Measurements from ENCODE around the gene TRMT112. TPM values are rescaled to one million over a fixed set of nuclear protein-coding genes. Genes with fewer than 3 reads are reported as not detected.

TRMT112 gene
- total and polyA plus RNA-seq, 2 of the 8 experiments (the other 6 are each of a cell fraction or from before 2014, with no cell fraction given) = 300 to 650 TPM

DNA sequence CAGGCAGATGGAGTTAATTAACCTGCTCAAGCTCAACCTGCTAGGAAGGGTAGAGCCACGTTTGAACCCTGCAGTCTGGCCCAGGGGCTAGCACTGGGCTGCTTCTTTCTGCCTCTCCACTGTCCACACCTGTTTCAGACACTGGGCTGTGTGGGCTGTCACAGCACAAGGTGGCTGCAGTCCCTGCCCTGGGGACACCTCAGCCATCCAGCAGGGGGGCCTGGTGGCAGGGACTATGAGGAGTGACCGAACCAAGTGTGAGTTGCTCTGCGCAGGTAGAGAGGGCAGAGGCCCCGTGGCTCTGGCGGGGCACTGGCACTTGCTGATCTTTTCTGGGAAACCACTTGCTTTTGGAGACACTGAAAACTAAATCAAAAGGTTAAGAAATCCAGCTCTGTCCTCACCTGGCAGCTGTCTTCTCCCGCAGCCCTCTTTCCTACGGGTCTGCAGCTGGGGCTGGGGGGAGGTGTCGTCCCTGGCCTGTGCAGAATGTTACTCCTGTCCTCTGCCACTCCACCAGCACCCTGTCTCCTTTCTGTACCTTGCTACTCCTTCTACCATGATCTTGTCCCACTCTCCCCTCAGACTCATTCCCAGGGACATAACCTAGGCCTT is 38.7 kb downstream of the TRMT112 start:
- no peak overlapping the region for H2BK20ac ChIP-seq (ENCODE audit: low read length)
- ChIA-PET POLR2A (ENCODE audit: partially characterized antibody) (interaction anchor here (0.6 to 9.5 kb wide), 6 partner anchors 9 to 33 kb away, joined by 3 to 79 read pairs (median 4); partner anchors contain the start of gene PLCB3), CTCF (ENCODE audit: partially characterized antibody) (interaction anchor here (0.7 to 13.7 kb wide), 9 partner anchors 9 to 78 kb away, joined by 3 to 168 read pairs (median 5); partner anchors contain the start of genes CATSPERZ, ESRRA and FERMT3)
- no peaks in the 10 kb centered on the region; the same call in 1 of the 2 replicates for H3K79me1 ChIP-seq (ENCODE audit: low read depth, low read length)
- no peak overlapping the region for H4K8ac ChIP-seq (ENCODE audit: extremely low read depth, insufficient read depth, low read length)
- H3K27me3 ChIP-seq (replicated peaks in 1 of 4; ENCODE audit: control insufficient read depth in 3 of 4, extremely low read depth in 1 of 4, insufficient read depth in 3 of 4, low read length in 3 of 4) = no peaks in the 10 kb centered on the region
- 94% methylated on average over 8 of the region's 8 CpGs; no CpG with 5 or more reads in 1 of the 2 experiments for WGBS, 2 experiments (ENCODE audit: extremely low coverage in 1 of 2, insufficient coverage in 1 of 2, insufficient read length in 1 of 2, insufficient replicate concordance in 2 of 2, low coverage in 1 of 2, low lambda C conversion rate in 2 of 2, missing lambda C conversion rate in 1 of 2)
- H3K23me2 ChIP-seq (ENCODE audit: low read depth, low read length) = no peaks in the 10 kb centered on the region
- H2BK120ac ChIP-seq (replicated peaks; ENCODE audit: low read depth, low read length) = no peak overlapping the region
- H4K5ac ChIP-seq (ENCODE audit: insufficient read length, low read depth, low read length) = no peak overlapping the region
- FAIRE-seq (no peak), DNase-seq (ENCODE audit: low read depth in 1 of 2, low spot score in 2 of 2) (no peak)
- no peaks in the 10 kb centered on the region for H3K9me3 ChIP-seq (ENCODE audit: insufficient read depth in 2 of 2, low read depth in 1 of 2, low read length in 1 of 2)
- no peak overlapping the region for H3K18ac ChIP-seq (ENCODE audit: extremely low read depth, low read length)
- no peak overlapping the region for H3K56ac ChIP-seq (replicated peaks; ENCODE audit: insufficient read length, low read depth, low read length)
- H4K91ac ChIP-seq (replicated peaks; ENCODE audit: insufficient read length, low read length) = no peak overlapping the region
- no peak overlapping the region for H3K9ac ChIP-seq (replicated peaks in 1 of 4; ENCODE audit: extremely low read depth in 1 of 4, low read depth in 3 of 4, low read length in 3 of 4)
- no peak overlapping the region for H3K4ac ChIP-seq (replicated peaks; ENCODE audit: insufficient read length, low read depth, low read length)
- H3K4me1 ChIP-seq (replicated peaks in 1 of 4; ENCODE audit: control insufficient read depth in 3 of 4, insufficient read depth in 4 of 4, low read length in 3 of 4) = peaks cover 0 to 5% (median under 1%) of the 10 kb centered on the region in 4 experiments; a peak in 1 of 7 replicates
- no peaks in the 10 kb centered on the region for H3K79me2 ChIP-seq (ENCODE audit: control insufficient read depth in 1 of 2, insufficient read depth in 2 of 2, low read length in 2 of 2)
- H3K23ac ChIP-seq (ENCODE audit: insufficient read length) = no peak overlapping the region
- H2BK15ac ChIP-seq (ENCODE audit: low read length) = no peak overlapping the region
- H3K4me3 ChIP-seq (ENCODE audit: extremely low read depth in 1 of 4, insufficient read depth in 2 of 4, low read depth in 3 of 4, low read length in 4 of 4) = no peak overlapping the region
- no peak overlapping the region for H2BK5ac ChIP-seq (ENCODE audit: low read depth, low read length)
- H3K4me2 ChIP-seq (ENCODE audit: insufficient read depth in 1 of 2, low read depth in 2 of 2, low read length in 2 of 2) = no peak overlapping the region
- H2BK12ac ChIP-seq (ENCODE audit: low read depth, low read length) = no peak overlapping the region
- TF ChIP-seq EGR1 (IDR thresholded peaks at IDR 0.05; ENCODE audit: borderline replicate concordance, low read depth, low read length) (no peak), FOSL1 (IDR thresholded peaks at IDR 0.05; ENCODE audit: insufficient read depth, low read depth, low read length) (no peak), ASH2L (IDR thresholded peaks at IDR 0.05; ENCODE audit: low read length) (no peak), TEAD4 (IDR thresholded peaks at IDR 0.05; ENCODE audit: low read depth, low read length) (no peak), KDM1A (IDR thresholded peaks at IDR 0.05; ENCODE audit: borderline replicate concordance, low read length) (no peak)
- no peak overlapping the region for H2AFZ ChIP-seq (ENCODE audit: low read length)
- no peak overlapping the region for H3K27ac ChIP-seq (ENCODE audit: low read depth, low read length)
- no peak overlapping the region for H3K14ac ChIP-seq (ENCODE audit: insufficient read length)
- no peaks in the 10 kb centered on the region; a peak in 1 of 8 replicates for H3K36me3 ChIP-seq (ENCODE audit: control insufficient read depth in 2 of 4, insufficient read depth in 4 of 4, low read length in 3 of 4)
- H2AK5ac ChIP-seq (ENCODE audit: low read depth, low read length) = no peak overlapping the region
- no peaks in the 10 kb centered on the region for H4K20me1 ChIP-seq (replicated peaks in 1 of 2; ENCODE audit: control insufficient read depth in 1 of 2, insufficient read depth in 2 of 2, low read length in 2 of 2)
